ENCODE results near the gene ARL3.

Gene ARL3

DNA sequence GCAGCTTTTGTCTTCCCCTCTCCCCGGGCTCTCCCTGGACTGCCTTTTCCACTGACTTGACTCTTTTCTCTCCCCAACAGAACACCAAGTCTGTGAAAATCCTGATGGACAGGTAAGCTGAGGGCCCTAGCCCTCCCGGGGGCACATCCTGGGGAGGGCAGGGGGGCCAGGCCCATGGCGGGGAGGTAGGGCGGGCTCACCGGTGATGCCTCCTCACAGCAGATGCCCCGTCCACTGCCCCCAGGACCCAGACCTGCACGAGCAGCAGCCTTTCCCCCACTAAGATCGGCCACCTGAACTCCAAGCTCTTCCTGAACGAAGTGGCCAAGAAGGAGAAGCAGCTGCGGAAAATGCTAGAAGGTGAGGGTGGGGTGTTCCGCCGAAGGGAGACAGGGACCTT lies 58.2 kb downstream of the ARL3 start:
- Histone ChIP-seq H3K27me3 (ENCODE audit: insufficient read depth, low read length) (no peaks in the 10 kb centered on the region), H3K36me3 (ENCODE audit: insufficient read depth, low read length) (peaks cover 49% of the 10 kb centered on the region), H3K27ac (ENCODE audit: low read depth, low read length) (no peak overlapping the region), H3K9me3 (ENCODE audit: insufficient read depth, low read depth, low read length) (no peaks in the 10 kb centered on the region), H3K4me1 (ENCODE audit: insufficient read depth, low read length) (peaks cover 5% of the 10 kb centered on the region; the same call in 1 of the 2 replicates), H3K9ac (ENCODE audit: low read depth, low read length) (no peak overlapping the region), H3K4me3 (ENCODE audit: low read length) (no peak overlapping the region)
- 92% methylated on average over 12 of the region's 12 CpGs for WGBS

DNA sequence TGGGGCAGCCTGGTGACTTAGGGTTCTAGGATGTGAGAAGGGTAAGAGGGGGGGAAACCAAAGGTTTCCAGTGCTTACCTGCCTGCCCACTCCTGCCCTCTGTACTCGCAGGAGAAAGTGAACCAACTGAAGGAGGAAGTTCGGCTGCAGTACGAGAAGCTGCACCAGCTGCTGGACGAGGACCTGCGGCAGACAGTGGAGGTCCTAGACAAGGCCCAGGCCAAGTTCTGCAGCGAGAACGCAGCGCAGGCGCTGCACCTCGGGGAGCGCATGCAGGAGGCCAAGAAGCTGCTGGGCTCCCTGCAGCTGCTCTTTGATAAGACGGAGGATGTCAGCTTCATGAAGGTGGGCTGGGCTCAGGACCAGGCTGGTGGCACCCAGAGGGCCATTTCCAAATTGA lies 59.2 kb downstream of the ARL3 start:
- Histone ChIP-seq H3K9me3 (ENCODE audit: insufficient read depth, low read depth, low read length) (no peaks in the 10 kb centered on the region), H3K4me3 (ENCODE audit: low read length) (no peak overlapping the region), H3K4me1 (ENCODE audit: insufficient read depth, low read length) (peaks cover 7% of the 10 kb centered on the region), H3K27me3 (ENCODE audit: insufficient read depth, low read length) (no peaks in the 10 kb centered on the region), H3K27ac (ENCODE audit: low read depth, low read length) (no peak overlapping the region), H3K36me3 (ENCODE audit: insufficient read depth, low read length) (peaks cover 49% of the 10 kb centered on the region), H3K9ac (ENCODE audit: low read depth, low read length) (no peak overlapping the region)
- 96% methylated on average over 12 of the region's 12 CpGs for WGBS

DNA sequence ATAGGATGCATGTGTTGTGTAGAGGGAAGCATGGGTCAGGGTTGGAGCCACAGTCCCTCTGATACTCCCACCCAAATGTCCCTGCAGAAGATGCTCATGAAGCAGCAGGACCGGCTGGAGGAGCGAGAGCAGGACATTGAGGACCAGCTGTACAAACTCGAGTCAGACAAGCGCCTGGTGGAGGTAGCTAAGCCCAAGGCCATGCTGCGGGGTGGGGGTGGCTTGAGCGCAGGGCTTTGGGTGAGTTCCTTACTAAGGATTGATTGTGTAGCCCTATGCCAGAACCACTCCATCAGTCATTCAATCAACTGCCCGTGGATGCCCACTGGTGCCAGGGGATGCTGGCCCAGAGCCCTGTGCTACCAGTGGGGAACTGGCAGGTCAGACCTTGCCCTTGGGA lies 59.6 kb downstream of the ARL3 start:
- WGBS = 94% methylated on average over 7 of the region's 7 CpGs

DNA sequence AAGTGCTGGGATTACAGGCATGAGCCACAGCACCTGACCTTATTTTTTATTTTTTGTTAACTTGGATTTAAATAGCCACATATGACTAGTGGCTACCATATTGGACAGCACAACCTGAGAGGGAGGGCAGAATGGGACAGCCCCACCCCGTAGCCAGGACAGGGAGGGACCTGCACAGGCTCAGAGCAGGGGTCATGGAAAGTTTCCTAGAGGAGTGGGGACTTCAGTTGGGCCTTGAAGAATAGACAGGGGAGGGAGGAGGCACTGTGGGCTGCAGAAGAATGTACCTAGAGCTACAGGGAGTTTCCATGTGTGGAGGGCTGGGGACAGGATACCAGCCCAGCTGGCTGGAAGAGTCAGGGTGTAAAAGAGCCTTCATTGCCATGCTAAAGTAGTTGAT lies 61.1 kb downstream of the ARL3 start:
- Histone ChIP-seq H3K4me3 (ENCODE audit: low read length) (no peak overlapping the region), H3K9ac (ENCODE audit: low read depth, low read length) (no peak overlapping the region), H3K27me3 (ENCODE audit: insufficient read depth, low read length) (no peaks in the 10 kb centered on the region), H3K4me1 (ENCODE audit: insufficient read depth, low read length) (peaks cover 22% of the 10 kb centered on the region), H3K9me3 (ENCODE audit: insufficient read depth, low read depth, low read length) (no peaks in the 10 kb centered on the region), H3K27ac (ENCODE audit: low read depth, low read length) (no peak overlapping the region), H3K36me3 (ENCODE audit: insufficient read depth, low read length) (peaks cover 40% of the 10 kb centered on the region)
- 89% methylated on average over 1 of the region's 1 CpG for WGBS

More for the DNA sequence above, 59.6 kb downstream of the ARL3 start:
- H3K9ac ChIP-seq (ENCODE audit: low read depth, low read length) = no peak overlapping the region
- H3K9me3 ChIP-seq (ENCODE audit: insufficient read depth, low read depth, low read length) = no peaks in the 10 kb centered on the region
- H3K36me3 ChIP-seq (ENCODE audit: insufficient read depth, low read length) = peaks cover 49% of the 10 kb centered on the region
- H3K27me3 ChIP-seq (ENCODE audit: insufficient read depth, low read length) = no peaks in the 10 kb centered on the region
- H3K4me3 ChIP-seq (ENCODE audit: low read length) = no peak overlapping the region
- H3K4me1 ChIP-seq (ENCODE audit: insufficient read depth, low read length) = peaks cover 10% of the 10 kb centered on the region
- H3K27ac ChIP-seq (ENCODE audit: low read depth, low read length) = no peak overlapping the region

- no peak overlapping the region for H3K4me3 ChIP-seq (ENCODE audit: low read length)
These were observed 61.9 kb downstream of the ARL3 start for GRCh38 chr10:102652170-102652916.

DNA sequence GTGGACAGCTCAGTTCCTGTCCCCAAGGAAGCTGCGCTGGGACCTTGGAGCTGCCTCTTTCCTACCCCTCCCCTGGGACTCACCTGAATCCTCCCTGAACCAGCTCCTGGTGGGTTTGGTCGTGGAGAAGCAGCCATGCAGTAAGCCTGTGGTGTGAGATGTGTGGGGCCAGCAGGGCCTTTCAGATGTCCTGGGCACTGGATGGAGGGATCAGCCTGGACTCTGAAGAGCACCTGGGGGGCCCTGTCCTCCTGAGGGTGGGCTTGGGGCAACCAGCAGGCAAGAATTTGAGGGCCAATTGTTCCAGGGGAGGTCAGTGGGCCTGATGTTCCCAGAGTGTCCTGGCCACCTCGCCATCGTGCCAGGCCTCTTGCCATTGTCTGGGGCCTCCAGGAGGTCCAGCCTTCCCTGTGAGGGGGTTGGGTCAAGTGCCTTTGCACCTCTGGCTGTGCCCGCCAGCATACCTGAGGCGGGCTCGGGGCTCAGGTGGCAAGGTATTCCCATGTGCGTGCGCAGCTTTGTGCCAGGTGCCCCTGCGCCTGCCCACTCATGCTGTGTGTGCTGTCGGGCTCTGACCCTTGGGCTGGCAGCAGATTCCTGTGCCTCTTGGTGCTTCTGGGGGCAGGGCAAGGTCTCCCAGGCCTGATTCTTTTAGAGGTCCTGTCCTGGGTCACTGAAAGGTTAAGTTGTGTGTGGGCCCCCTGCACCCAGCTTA lies 62.6 kb downstream of the ARL3 start:
- Histone ChIP-seq H3K9ac (ENCODE audit: low read depth, low read length) (no peak overlapping the region), H3K27ac (ENCODE audit: low read depth, low read length) (no peak overlapping the region), H3K4me3 (ENCODE audit: low read length) (no peak overlapping the region), H3K27me3 (ENCODE audit: insufficient read depth, low read length) (no peaks in the 10 kb centered on the region), H3K4me1 (ENCODE audit: insufficient read depth, low read length) (peaks cover 35% of the 10 kb centered on the region), H3K9me3 (ENCODE audit: insufficient read depth, low read depth, low read length) (no peaks in the 10 kb centered on the region), H3K36me3 (ENCODE audit: insufficient read depth, low read length) (peaks cover 29% of the 10 kb centered on the region)
- WGBS = 91% methylated on average over 11 of the region's 11 CpGs

More at GRCh38 chr10:102652170-102652916, 61.9 kb downstream of the ARL3 start:
- 86% methylated on average over 12 of the region's 12 CpGs for WGBS
- Histone ChIP-seq H3K27me3 (ENCODE audit: insufficient read depth, low read length) (no peaks in the 10 kb centered on the region), H3K9ac (ENCODE audit: low read depth, low read length) (no peak overlapping the region), H3K27ac (ENCODE audit: low read depth, low read length) (no peak overlapping the region), H3K9me3 (ENCODE audit: insufficient read depth, low read depth, low read length) (no peaks in the 10 kb centered on the region), H3K4me1 (ENCODE audit: insufficient read depth, low read length) (peaks cover 29% of the 10 kb centered on the region), H3K36me3 (ENCODE audit: insufficient read depth, low read length) (peaks cover 37% of the 10 kb centered on the region)

DNA sequence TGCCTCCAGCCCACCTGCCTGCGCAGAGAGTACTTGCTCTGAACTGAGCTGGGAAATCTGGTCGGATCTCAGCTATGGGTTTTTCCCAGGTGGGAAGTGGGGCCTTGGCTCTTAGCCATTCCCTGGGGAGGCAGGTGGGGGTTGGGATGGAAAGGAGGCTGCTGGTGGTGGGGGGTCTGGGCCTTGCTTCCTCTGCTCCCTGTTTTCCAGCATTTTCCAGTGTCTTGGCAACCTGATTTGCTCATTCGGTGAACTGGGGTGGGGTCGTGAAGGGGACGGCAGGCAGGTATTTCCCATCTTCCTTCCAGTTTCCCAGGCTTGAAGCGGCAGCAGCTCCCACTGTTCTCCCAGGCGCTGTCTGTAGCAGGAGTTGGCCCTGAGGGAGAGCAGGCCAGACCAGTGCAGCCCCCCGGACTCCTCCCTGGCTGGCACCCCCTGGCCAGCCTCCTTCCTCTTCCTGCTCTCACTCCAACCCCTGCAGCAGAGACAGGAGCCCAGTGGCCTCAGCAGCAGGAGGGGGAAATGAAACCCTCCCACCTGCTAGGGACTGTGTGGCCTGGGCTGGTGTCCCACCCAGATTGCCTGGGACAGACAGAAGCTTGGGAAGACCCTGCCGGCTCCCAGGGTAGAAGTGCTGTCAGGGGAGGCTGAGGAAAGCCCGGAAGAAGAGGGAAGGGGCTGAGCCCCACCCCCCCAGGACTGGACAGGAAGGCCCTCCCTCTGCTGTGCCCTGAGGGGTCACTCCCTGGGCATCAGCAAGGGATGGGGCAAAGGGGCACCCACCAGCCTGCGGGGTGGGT lies 63.3 kb downstream of the ARL3 start:
- Histone ChIP-seq H3K4me1 (ENCODE audit: insufficient read depth, low read length) (peaks cover 36% of the 10 kb centered on the region), H3K9me3 (ENCODE audit: insufficient read depth, low read depth, low read length) (no peaks in the 10 kb centered on the region), H3K36me3 (ENCODE audit: insufficient read depth, low read length) (peaks cover 22% of the 10 kb centered on the region), H3K4me3 (ENCODE audit: low read length) (no peak overlapping the region), H3K27me3 (ENCODE audit: insufficient read depth, low read length) (no peaks in the 10 kb centered on the region), H3K9ac (ENCODE audit: low read depth, low read length) (no peak overlapping the region), H3K27ac (ENCODE audit: low read depth, low read length) (peak overlapping the region; percentile 37)
- 86% methylated on average over 11 of the region's 11 CpGs for WGBS

DNA sequence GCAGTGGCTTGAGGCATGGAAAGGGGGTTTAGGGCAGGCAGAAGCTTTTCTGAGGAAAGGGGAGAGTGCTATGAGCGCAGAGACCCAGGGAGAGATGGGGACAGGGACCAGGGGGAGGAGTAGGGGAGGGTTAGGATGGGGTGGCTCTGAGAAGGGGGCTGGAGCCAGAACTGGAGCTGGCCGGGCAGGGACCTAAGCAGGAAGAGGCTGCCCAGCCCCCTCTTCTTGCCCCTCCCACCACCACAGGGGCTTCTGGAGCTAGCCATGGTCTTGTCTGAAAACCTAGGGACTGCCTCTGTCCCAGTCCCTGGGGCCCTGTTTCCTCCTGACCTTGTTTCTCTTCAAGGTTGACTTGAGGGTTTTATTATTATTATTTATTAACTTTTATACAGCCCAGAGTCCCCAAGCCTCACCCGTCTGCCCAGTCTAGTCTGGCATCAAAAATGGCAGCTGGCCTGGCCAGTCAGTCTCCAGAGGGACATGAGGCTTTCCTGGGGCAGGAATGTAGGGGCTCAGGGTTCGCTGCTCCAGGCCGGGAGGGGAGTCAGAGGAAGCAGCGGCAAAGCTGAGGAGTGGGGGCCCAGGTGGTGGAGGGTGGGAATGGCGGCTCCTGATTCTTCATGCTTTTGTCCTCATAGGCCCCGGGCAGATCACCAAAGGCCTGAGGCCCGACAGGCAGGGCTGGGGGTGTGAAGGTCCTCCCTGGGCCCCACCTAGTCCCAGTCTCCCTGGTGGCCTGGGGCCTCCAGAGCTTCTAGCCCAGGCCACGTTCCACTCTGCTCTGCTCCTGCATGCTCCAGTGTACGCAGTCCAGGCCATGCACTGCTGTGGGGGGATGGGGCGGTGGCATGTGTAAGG lies 64.2 kb downstream of the ARL3 start:
- H3K9me3 ChIP-seq (ENCODE audit: insufficient read depth, low read depth, low read length) = no peaks in the 10 kb centered on the region
- H3K4me3 ChIP-seq (ENCODE audit: low read length) = no peak overlapping the region
- peak overlapping the region; percentile 37 for H3K27ac ChIP-seq (ENCODE audit: low read depth, low read length)
- WGBS = 68% methylated on average over 12 of the region's 12 CpGs
- H3K27me3 ChIP-seq (ENCODE audit: insufficient read depth, low read length) = no peaks in the 10 kb centered on the region
- H3K36me3 ChIP-seq (ENCODE audit: insufficient read depth, low read length) = peaks cover 14% of the 10 kb centered on the region
- H3K4me1 ChIP-seq (ENCODE audit: insufficient read depth, low read length) = peaks cover 36% of the 10 kb centered on the region
- H3K9ac ChIP-seq (ENCODE audit: low read depth, low read length) = peak overlapping the region; percentile 62

GRCh38 chr10:102648889-102649796 lies 65.1 kb downstream of the ARL3 start:
- Histone ChIP-seq H3K4me3 (ENCODE audit: low read length) (peak overlapping the region; percentile 6; the same call in 1 of the 2 replicates), H3K9ac (ENCODE audit: low read depth, low read length) (peak overlapping the region; percentile 62), H3K36me3 (ENCODE audit: insufficient read depth, low read length) (peaks cover 6% of the 10 kb centered on the region; the same call in 1 of the 2 replicates), H3K27me3 (ENCODE audit: insufficient read depth, low read length) (no peaks in the 10 kb centered on the region), H3K4me1 (ENCODE audit: insufficient read depth, low read length) (peaks cover 36% of the 10 kb centered on the region), H3K9me3 (ENCODE audit: insufficient read depth, low read depth, low read length) (no peaks in the 10 kb centered on the region), H3K27ac (ENCODE audit: low read depth, low read length) (peak overlapping the region; percentile 22)
- 61% methylated on average over 25 of the region's 25 CpGs for WGBS
